ENCODE measurements around the gene TTLL3. TPM values are rescaled to one million over a fixed set of nuclear protein-coding genes. Genes with fewer than 3 reads are reported as not detected.
A peak's percentile ranks its signal among the peaks of the same experiment; 100 is the strongest.

The TTLL3 gene
- total RNA-seq, 1 experiment from 2014 or later = 14.6 TPM

DNA sequence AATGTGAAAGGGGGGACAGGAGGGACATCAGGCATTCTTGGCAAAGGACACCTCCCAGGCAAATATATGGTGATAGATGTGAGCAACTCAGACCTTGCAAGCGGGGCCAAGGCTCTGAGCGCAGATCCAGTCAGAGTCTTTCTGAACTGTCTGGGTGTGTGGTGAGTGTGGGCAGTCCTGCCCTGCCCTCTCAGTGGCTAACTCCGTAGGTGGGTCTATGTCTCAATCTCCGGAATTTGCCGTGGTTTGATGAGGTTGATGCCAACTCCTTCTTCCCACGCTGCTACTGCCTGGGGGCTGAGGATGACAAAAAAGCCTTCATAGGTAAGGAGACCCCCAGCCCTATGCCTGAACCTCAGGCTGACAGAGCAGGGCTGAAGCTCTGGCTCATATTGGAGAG, 7.4 kb downstream of the TTLL3 start:
- no peaks in the 10 kb centered on the region for H3K27me3 Mint-ChIP-seq (ENCODE audit: insufficient read depth, unreplicated experiment)
- no peaks in the 10 kb centered on the region for H3K9me3 Mint-ChIP-seq (ENCODE audit: unreplicated experiment)
- H3K4me3 Mint-ChIP-seq (ENCODE audit: unreplicated experiment) = no peak overlapping the region
- peak; percentile 16 for DNase-seq (ENCODE audit: unreplicated experiment)
- TF ChIP-seq, protein P1, sequence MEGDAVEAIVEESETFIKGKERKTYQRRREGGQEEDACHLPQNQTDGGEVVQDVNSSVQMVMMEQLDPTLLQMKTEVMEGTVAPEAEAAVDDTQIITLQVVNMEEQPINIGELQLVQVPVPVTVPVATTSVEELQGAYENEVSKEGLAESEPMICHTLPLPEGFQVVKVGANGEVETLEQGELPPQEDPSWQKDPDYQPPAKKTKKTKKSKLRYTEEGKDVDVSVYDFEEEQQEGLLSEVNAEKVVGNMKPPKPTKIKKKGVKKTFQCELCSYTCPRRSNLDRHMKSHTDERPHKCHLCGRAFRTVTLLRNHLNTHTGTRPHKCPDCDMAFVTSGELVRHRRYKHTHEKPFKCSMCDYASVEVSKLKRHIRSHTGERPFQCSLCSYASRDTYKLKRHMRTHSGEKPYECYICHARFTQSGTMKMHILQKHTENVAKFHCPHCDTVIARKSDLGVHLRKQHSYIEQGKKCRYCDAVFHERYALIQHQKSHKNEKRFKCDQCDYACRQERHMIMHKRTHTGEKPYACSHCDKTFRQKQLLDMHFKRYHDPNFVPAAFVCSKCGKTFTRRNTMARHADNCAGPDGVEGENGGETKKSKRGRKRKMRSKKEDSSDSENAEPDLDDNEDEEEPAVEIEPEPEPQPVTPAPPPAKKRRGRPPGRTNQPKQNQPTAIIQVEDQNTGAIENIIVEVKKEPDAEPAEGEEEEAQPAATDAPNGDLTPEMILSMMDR (IDR thresholded peaks at IDR 0.05; ENCODE audit: unreplicated experiment) = no peak
- H3K4me1 Mint-ChIP-seq (ENCODE audit: insufficient read depth, unreplicated experiment) = no peaks in the 10 kb centered on the region
- no peak overlapping the region for H3K27ac Mint-ChIP-seq (ENCODE audit: low read depth, unreplicated experiment)
- ChIA-PET CTCF (interaction anchor here (0.6 to 0.9 kb wide), 3 partner anchors 11 to 129 kb away, joined by 3 read pairs; no protein-coding TSS in a partner anchor), POLR2A (interaction anchor here (1.1 kb wide), 1 partner anchor 11 kb away, joined by 4 read pairs; no protein-coding TSS in a partner anchor)
- BruUV-seq (replicated peaks) = no TSS peak
- H3K36me3 Mint-ChIP-seq (ENCODE audit: insufficient read depth, unreplicated experiment) = no peaks in the 10 kb centered on the region
- intact Hi-C loops (cut with micrococcal nuclease) = no loop called here

DNA sequence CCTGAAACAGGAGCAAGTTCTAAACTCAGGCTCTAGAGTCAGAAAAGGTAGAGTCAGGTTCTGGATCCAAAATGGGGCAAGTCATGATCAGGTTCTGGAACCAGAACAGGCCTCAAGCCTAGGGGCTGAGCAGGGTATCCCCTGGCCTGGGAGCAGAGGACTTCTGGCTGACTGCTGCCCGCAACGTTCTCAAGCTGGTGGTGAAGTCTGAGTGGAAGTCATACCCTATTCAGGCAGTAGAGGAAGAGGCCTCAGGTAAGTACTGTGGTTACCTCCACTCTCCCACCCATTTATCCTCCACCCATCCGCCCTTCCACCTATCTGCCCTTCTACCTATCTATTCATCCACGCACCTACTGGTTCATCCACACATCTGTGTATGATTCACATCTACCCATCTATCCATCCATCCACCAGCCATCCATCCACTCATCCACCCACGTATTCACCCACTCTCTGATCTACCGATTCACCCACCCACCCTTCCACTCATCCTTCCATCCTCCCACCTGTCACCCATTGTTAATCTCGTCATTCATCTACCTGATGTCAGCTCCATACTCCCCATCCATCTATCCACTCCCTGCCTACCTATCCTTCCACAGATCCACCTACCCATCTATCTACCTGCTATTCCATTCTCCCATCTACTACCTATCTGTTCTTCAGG, 8.7 kb downstream of the TTLL3 start:
- Mint-ChIP-seq H3K9me3 (ENCODE audit: unreplicated experiment) (no peaks in the 10 kb centered on the region), H3K27ac (ENCODE audit: low read depth, unreplicated experiment) (no peak overlapping the region), H3K4me1 (ENCODE audit: insufficient read depth, unreplicated experiment) (no peaks in the 10 kb centered on the region), H3K36me3 (ENCODE audit: insufficient read depth, unreplicated experiment) (no peaks in the 10 kb centered on the region), H3K4me3 (ENCODE audit: unreplicated experiment) (no peak overlapping the region), H3K27me3 (ENCODE audit: insufficient read depth, unreplicated experiment) (no peaks in the 10 kb centered on the region)
- POLR2A ChIA-PET = interaction anchor here (1.1 to 1.4 kb wide), 3 partner anchors 10 to 93 kb away, joined by 3 to 4 read pairs (median 3); no protein-coding TSS in a partner anchor
- TF ChIP-seq, protein P1 (IDR thresholded peaks at IDR 0.05; ENCODE audit: unreplicated experiment) = no peak
- no TSS peak for BruUV-seq (replicated peaks)
- CTCF ChIA-PET = interaction anchor here (0.6 to 1.3 kb wide), 2 partner anchors 105 to 128 kb away, joined by 3 to 4 read pairs; no protein-coding TSS in a partner anchor
- intact Hi-C loops (cut with micrococcal nuclease) = no loop called here
- DNase-seq (ENCODE audit: unreplicated experiment) = no peak

DNA sequence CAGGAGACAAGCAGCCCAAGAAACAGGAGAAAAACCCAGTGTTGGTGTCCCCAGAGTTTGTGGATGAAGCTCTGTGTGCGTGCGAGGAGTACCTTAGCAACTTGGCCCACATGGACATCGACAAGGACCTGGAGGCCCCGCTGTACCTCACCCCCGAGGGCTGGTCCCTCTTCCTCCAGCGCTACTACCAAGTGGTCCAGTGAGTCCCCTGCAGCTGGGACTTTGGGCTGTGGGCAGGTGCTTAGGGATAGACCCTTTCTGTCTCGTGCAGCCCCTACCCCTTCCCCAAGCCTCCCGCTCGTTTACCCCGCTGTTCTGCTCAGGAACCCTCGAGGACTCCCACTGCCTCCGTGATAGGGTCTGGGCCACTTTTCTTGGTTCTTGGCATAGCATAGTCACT, 10.5 kb downstream of the TTLL3 start:
- Mint-ChIP-seq H3K4me1 (ENCODE audit: insufficient read depth, unreplicated experiment) (no peaks in the 10 kb centered on the region), H3K4me3 (ENCODE audit: unreplicated experiment) (no peak overlapping the region), H3K27ac (ENCODE audit: low read depth, unreplicated experiment) (no peak overlapping the region), H3K36me3 (ENCODE audit: insufficient read depth, unreplicated experiment) (no peaks in the 10 kb centered on the region), H3K27me3 (ENCODE audit: insufficient read depth, unreplicated experiment) (no peaks in the 10 kb centered on the region), H3K9me3 (ENCODE audit: unreplicated experiment) (no peaks in the 10 kb centered on the region)
- TF ChIP-seq, protein P1 (IDR thresholded peaks at IDR 0.05; ENCODE audit: unreplicated experiment) = no peak
- no TSS peak for BruUV-seq (replicated peaks)
- POLR2A ChIA-PET = interaction anchor here (1.4 kb wide), 1 partner anchor 92 kb away, joined by 3 read pairs; no protein-coding TSS in a partner anchor
- intact Hi-C loops (cut with micrococcal nuclease) = no loop called here
- no peak for DNase-seq (ENCODE audit: unreplicated experiment)
- CTCF ChIA-PET = no interaction called here

DNA sequence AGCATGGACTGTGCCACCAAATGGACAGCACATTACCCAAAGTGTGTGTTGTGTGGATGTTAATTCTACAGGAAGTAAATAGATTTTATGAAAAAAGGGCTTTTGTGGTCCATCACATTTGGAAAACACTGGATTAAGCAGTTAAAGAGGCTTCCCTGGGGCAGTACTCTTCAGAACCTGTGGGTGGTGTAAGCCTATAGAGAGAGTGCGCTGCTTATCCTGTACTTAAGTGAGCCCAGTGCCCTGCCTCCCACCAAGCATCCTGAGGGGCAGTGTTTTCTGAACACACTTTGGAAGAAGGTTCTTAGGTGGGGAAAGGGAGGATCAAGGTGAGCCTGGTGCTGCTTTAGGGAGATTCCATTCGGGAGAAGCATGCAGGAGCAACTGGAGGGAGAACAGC, 10.9 kb downstream of the TTLL3 start:
- CTCF ChIA-PET = interaction anchor here (0.7 to 1.3 kb wide), 3 partner anchors 9 to 93 kb away, joined by 3 read pairs; no protein-coding TSS in a partner anchor
- peak; percentile 30 for DNase-seq (ENCODE audit: unreplicated experiment)

More for the DNA sequence above, 10.9 kb downstream of the TTLL3 start:
- no peaks in the 10 kb centered on the region for H3K9me3 Mint-ChIP-seq (ENCODE audit: unreplicated experiment)
- H3K4me3 Mint-ChIP-seq (ENCODE audit: unreplicated experiment) = no peak overlapping the region
- no peaks in the 10 kb centered on the region for H3K27me3 Mint-ChIP-seq (ENCODE audit: insufficient read depth, unreplicated experiment)
- TF ChIP-seq, protein P1 (IDR thresholded peaks at IDR 0.05; ENCODE audit: unreplicated experiment) = peak; percentile 36
- POLR2A ChIA-PET = interaction anchor here (0.8 kb wide), 1 partner anchor 19 kb away, joined by 3 read pairs; no protein-coding TSS in a partner anchor
- no peaks in the 10 kb centered on the region for H3K4me1 Mint-ChIP-seq (ENCODE audit: insufficient read depth, unreplicated experiment)
- intact Hi-C loops (cut with micrococcal nuclease) = no loop called here
- H3K36me3 Mint-ChIP-seq (ENCODE audit: insufficient read depth, unreplicated experiment) = no peaks in the 10 kb centered on the region
- no TSS peak for BruUV-seq (replicated peaks)
- H3K27ac Mint-ChIP-seq (ENCODE audit: low read depth, unreplicated experiment) = no peak overlapping the region
